Stimulated activated naive CD8-positive, alpha-beta T cell treated with anti-CD3 and anti-CD28 coated beads, Interleukin-15, Interleukin-2, amounts not matched to agents 100 U/mL and 50 U/mL, for 24 hours (primary cell): Measurements from ENCODE around the gene PDLIM4.
A peak's percentile ranks its signal among the peaks of the same experiment; 100 is the strongest.

ENCODE experiments used
- ATAC-seq: fragments of 150-1000 bp; cut with Tn5 transposase; one replicate; pipeline ENCODE4 v1.10.0; 2021
- DNase-seq: peaks from one replicate; pipeline ENCODE4 v3.0.0; 2021

Gene PDLIM4

GRCh38 chr5:132283423-132284043 is 26.0 kb downstream of the PDLIM4 start:
- ATAC-seq = no peak
- no peak for DNase-seq

- ATAC-seq (no peak), DNase-seq (no peak)
These were observed 31.6 kb downstream of the PDLIM4 start for GRCh38 chr5:132289097-132289496.

- DNase-seq = no peak
- ATAC-seq = no peak
These were observed 33.5 kb downstream of the PDLIM4 start for GRCh38 chr5:132291026-132291425.

- DNase-seq (peak; percentile 90), ATAC-seq (peak; percentile 53)
These were observed 35.8 kb downstream of the PDLIM4 start for GRCh38 chr5:132293066-132293991.

- ATAC-seq (peak; percentile 87), DNase-seq (peak; percentile 93)
These were observed 36.7 kb downstream of the PDLIM4 start, which contains the start of gene SLC22A4 for GRCh38 chr5:132293992-132294727. Gene SLC22A4 (plus strand): TSS chr5:132294394. CDS start chr5:132294617, 223 bp downstream.

GRCh38 chr5:132294728-132295504 is 37.4 kb downstream of the PDLIM4 start:
- DNase-seq = peak; percentile 83
- ATAC-seq = peak; percentile 67

- ATAC-seq (no peak), DNase-seq (no peak)
These were observed 38.3 kb downstream of the PDLIM4 start for GRCh38 chr5:132295505-132296411.

GRCh38 chr5:132296412-132297016 is 39.0 kb downstream of the PDLIM4 start:
- DNase-seq (no peak), ATAC-seq (no peak)

- ATAC-seq (no peak), DNase-seq (no peak)
These were observed 39.9 kb downstream of the PDLIM4 start for GRCh38 chr5:132297211-132297940.

GRCh38 chr5:132298298-132299212 is 41.1 kb downstream of the PDLIM4 start:
- DNase-seq (no peak), ATAC-seq (no peak)

- ATAC-seq = no peak
- no peak for DNase-seq
These were observed 42.4 kb downstream of the PDLIM4 start for GRCh38 chr5:132299917-132300316.

GRCh38 chr5:132300577-132301343 is 43.3 kb downstream of the PDLIM4 start:
- ATAC-seq (no peak), DNase-seq (no peak)

GRCh38 chr5:132301344-132302271 is 44.1 kb downstream of the PDLIM4 start:
- no peak for ATAC-seq
- DNase-seq = no peak

- DNase-seq = no peak
- ATAC-seq = no peak
These were observed 44.9 kb downstream of the PDLIM4 start for GRCh38 chr5:132302413-132302812.

GRCh38 chr5:132303589-132303988 is 46.1 kb downstream of the PDLIM4 start:
- ATAC-seq (no peak), DNase-seq (no peak)

GRCh38 chr5:132305420-132305819 is 47.9 kb downstream of the PDLIM4 start:
- DNase-seq (no peak), ATAC-seq (no peak)

- no peak for ATAC-seq
These were observed 51.2 kb downstream of the PDLIM4 start for GRCh38 chr5:132308701-132309100.

More at GRCh38 chr5:132308701-132309100, 51.2 kb downstream of the PDLIM4 start:
- no peak for DNase-seq
